ENCODE results near the gene GPBP1L1.
"Not testable (repeated sequence)": the region's sequence is repeated elsewhere in the genome, so short reads cannot be mapped to it uniquely, and the experiment has no call there.

The GPBP1L1 gene

GRCh38 chr1:45678489-45678888, 7.8 kb downstream of the GPBP1L1 start:
- no peak for DNase-seq

DNA sequence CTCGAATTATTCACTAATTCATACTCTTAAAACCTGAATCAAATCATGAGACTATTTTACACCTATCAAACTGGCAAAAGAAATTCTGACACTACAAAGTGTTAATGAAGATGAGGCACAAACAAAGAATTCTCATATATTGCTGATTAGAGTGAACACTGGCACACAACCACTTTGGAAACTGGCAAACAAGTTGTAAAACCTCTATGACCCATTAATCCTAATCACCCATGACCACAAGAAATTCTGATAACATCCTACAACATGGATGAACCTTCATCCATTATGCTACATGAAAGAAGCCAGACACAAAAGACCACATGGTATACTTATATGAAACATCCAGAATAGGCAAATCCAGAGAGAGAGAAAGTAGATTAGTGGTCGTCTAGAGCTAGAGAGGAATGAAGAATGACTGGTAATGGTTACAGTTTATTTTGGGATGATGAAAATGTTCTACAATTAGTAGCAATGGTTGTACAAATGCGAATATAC, 8.5 kb downstream of the GPBP1L1 start:
- DNase-seq: no peak

DNA sequence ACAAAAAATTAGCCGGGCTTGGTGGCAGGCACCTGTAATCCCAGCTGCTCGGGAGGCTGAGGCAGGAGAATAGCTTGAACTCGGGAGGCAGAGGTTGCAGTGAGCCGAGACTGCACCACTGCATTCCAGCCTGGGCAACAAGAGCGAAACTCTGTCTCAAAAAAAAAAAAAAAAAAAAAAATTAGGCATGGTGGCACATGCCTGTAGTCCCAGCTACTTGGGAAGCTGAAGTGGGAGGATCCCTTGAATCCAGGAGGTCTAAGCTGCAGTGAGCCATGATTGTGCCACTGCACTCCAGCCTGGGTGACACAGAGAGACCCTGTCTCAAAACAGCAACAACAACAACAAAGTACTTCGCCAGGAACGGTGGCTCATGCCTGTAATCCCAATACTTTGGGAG, 9.8 kb downstream of the GPBP1L1 start:
- not testable (repeated sequence) for DNase-seq

DNA sequence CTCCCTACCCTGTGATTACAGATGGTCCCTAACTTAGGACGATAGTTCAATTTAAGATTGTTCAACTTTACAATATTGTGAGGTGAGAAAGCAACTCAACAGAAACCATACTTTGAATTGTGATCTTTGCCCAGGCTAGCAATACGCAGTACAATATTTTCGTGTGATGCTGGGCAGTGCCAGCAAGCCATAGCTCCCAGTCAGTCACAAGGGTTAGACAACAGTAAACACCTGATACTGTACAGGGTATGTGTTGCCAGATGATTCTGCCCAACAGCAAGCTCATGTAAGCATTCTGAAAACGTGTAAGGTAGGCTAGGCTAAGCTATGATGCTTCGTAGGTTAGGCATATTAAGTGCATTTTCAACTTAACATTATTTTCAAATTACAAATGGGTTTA, 11.9 kb downstream of the GPBP1L1 start:
- no peak for DNase-seq

DNA sequence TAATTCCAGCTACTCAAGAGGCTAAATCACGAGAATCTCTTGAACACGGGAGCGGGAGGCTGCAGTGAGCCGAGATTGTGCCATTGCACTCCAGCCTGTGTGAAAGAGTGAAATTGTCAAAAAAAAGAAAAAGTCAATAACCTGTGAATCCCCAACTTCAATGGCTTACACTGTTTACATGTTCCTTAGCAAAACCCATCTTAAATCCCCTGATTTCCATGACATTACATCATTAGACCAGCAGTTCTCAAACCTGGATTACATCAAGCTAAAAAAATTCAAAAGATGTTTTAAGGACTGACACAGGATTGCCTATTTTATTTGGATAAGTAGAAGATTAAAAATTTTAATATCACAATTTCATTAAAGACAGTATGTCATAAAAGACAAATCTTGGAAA, 12.4 kb downstream of the GPBP1L1 start:
- DNase-seq: no peak

GRCh38 chr1:45669859-45670655, 16.3 kb downstream of the GPBP1L1 start:
- no peak for DNase-seq

DNA sequence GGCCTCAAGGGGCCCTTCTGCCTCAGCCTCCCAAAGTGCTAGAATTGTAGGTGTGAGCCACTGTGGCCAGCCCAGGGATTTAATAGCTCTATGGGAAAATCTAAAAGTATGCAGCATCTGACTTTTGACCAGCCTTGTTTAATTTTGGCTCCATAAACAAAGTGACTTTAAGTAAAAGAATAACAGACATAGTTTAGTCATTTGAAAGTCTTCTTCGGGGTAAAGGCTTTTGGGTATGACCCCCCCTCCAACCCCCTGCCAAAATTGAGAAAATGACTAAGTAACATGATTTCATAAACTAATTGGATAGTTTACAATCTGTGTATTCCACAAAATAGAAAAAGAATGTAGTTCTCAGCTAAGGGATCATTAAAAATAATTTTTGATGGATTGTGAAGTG, 17.0 kb downstream of the GPBP1L1 start:
- no peak for DNase-seq

DNA sequence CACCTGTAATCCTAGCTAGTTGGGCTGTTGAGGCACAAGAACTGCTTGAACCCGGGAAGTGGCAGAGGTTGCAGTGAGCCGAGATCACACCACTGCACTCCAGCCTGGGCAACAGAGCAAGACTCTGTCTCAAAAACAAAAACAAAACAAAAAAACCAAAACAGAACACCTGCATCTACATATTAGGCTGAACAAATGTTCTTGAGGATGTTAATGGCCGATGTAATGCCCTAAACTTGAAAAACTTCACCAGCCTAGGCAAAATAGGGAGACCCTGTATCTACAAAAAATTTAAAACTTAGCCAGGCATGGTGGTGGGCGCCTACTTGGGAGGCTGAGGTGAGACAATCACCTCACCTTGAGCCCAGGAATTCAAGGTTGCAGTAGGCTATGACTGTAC, 17.8 kb downstream of the GPBP1L1 start:
- no peak for DNase-seq

- no peak for DNase-seq
Measured at GRCh38 chr1:45667321-45668111, 18.8 kb downstream of the GPBP1L1 start.

- DNase-seq: no peak
Measured at GRCh38 chr1:45666836-45667235, 19.5 kb downstream of the GPBP1L1 start.

- no peak for DNase-seq
Measured at GRCh38 chr1:45660336-45660735, 26.0 kb downstream of the GPBP1L1 start.

GRCh38 chr1:45659222-45659621, 27.1 kb downstream of the GPBP1L1 start:
- DNase-seq: no peak

GRCh38 chr1:45658171-45658570, 28.2 kb downstream of the GPBP1L1 start:
- no peak for DNase-seq

GRCh38 chr1:45656573-45657226, 29.6 kb downstream of the GPBP1L1 start:
- DNase-seq: no peak

DNA sequence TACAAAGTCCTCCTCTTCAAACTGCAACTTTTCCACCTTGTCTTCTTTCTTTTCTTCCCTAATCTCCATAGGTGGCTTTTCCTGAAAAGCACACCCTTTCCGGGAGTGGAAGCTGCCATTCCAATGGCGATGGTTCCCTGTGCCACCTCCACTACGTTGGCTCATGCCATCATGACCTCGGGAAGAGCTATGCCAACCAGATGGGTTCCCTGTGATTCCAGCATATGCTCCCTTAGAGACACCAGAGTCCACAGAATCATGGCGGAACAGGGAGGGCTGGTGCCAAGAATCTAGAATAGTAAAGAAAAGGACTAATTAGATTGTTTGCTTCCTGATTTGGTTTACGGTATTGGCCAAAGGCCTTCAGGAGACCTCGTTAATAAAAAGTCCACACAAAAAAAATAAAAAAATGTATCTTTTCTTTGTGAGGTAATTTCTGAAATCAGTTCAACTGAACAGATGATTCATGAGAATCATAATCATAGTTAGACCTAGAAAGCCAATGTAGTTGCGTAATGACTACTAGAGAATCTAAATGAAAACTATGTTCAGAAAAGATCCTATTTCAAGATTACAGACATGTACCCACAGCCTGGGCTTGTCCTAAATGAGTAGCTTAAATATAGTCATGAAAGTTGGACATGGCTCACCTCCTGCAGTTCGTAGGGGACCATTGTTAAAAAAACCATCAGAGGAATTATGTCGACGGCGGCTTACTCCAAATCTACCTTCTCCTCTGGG, 31.6 kb downstream of the GPBP1L1 start:
- DNase-seq: no peak

GRCh38 chr1:45647248-45648021, 38.9 kb downstream of the GPBP1L1 start:
- DNase-seq: no peak

- no peak for DNase-seq
Measured at GRCh38 chr1:45644661-45645060, 41.7 kb downstream of the GPBP1L1 start.

GRCh38 chr1:45643978-45644377, 42.4 kb downstream of the GPBP1L1 start:
- no peak for DNase-seq

DNA sequence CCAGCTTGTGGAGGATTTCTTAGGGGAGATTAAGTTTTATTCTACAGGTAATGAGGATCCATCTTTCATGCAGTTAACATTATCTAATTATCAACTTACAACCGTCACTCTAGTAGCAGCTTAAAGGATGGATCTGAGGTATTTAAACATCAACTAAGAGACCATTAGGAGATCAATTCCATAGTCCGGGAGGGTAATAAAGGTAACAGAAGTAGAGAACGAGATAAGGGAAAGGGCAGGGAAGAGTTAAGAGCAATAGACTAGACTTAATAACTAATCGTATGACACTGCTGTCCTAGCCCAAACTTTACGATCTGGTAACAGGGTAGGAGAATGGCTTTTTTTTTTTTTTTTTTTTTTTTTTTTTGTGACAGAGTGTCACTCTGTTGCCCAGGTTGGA, 43.0 kb downstream of the GPBP1L1 start:
- no peak for DNase-seq

DNA sequence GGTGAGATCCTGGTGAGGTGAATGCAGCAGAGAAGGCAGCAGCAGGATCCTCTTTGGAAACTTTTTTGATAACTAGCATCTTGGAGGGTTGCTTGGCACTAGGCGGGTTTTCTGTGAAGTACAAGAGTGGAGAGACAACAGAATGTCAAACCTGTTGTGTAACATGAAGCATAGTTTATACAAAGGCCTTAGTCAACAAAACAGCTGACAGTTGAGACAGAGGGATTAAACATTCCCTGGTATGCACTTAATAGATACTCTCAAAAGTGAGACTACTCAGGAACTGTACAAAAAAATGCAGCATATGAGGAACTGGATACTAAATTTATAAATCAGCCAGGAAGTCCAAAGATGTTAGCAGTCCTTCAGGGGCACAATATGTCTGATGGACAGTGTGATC, 46.0 kb downstream of the GPBP1L1 start:
- no peak for DNase-seq

DNA sequence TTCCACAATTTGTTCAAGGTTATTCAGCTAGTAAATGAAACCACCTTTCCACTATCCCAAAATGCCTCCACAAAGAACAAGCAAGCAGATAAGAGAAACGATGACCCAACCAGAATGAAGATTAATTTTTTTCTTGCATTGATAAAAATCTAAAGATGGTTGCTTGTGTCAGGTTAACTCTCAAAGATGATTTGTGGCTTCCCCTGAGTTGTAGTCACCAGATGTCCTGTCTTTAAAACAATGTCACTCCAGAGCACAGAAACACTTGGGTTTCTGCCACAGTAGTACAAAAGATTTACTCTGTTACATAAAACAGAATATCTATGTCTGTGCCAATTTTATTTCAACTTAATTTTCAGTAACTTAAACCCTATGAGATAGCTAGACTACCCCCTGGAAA, 51.1 kb downstream of the GPBP1L1 start:
- DNase-seq: no peak

- DNase-seq: no peak
Measured at GRCh38 chr1:45630429-45630828, 55.9 kb downstream of the GPBP1L1 start.
